Measurements from ENCODE around the gene SREBF2.

DNA sequence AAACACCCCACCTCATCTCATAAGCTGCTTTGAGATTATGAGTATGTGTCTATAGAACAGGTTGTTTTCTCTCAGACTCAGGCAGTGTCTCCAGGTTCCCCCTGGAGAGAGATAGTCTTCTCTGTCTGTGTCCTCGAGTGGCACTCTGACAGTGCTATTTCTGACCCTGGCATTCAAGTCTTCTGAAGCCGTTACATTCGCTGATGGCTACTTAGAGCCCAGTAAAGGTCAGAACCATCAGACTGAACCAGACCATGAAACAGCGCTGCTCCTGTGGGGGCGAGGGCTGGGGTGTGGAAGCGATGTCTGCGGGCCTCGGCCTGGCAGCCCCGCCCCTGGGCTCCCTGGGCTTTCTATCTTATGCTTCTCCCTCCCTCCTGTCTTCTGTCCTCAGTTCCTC is 58.5 kb downstream of the SREBF2 start:
- TF ChIP-seq, protein P1, sequence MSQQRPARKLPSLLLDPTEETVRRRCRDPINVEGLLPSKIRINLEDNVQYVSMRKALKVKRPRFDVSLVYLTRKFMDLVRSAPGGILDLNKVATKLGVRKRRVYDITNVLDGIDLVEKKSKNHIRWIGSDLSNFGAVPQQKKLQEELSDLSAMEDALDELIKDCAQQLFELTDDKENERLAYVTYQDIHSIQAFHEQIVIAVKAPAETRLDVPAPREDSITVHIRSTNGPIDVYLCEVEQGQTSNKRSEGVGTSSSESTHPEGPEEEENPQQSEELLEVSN (IDR thresholded peaks at IDR 0.05) = no peak
- TF ChIP-seq RAD21 (IDR thresholded peaks at IDR 0.05 in 1 of 2, conservative IDR thresholded peaks at IDR 0.05 in 1 of 2; ENCODE audit: low read depth in 2 of 2, low read length in 2 of 2) = no peak
- TF ChIP-seq, protein P2, sequence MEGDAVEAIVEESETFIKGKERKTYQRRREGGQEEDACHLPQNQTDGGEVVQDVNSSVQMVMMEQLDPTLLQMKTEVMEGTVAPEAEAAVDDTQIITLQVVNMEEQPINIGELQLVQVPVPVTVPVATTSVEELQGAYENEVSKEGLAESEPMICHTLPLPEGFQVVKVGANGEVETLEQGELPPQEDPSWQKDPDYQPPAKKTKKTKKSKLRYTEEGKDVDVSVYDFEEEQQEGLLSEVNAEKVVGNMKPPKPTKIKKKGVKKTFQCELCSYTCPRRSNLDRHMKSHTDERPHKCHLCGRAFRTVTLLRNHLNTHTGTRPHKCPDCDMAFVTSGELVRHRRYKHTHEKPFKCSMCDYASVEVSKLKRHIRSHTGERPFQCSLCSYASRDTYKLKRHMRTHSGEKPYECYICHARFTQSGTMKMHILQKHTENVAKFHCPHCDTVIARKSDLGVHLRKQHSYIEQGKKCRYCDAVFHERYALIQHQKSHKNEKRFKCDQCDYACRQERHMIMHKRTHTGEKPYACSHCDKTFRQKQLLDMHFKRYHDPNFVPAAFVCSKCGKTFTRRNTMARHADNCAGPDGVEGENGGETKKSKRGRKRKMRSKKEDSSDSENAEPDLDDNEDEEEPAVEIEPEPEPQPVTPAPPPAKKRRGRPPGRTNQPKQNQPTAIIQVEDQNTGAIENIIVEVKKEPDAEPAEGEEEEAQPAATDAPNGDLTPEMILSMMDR (IDR thresholded peaks at IDR 0.05; ENCODE audit: control extremely low read depth in 1 of 3, insufficient read depth in 1 of 3, low read depth in 1 of 3, low read length in 3 of 3) = no peak
- TF ChIP-seq SAP30 (IDR thresholded peaks at IDR 0.05; ENCODE audit: insufficient read depth, insufficient replicate concordance, low read length) = no peak

Measured in H1 (cell line).